ENCODE data around the gene NTRK2.

The NTRK2 gene

DNA sequence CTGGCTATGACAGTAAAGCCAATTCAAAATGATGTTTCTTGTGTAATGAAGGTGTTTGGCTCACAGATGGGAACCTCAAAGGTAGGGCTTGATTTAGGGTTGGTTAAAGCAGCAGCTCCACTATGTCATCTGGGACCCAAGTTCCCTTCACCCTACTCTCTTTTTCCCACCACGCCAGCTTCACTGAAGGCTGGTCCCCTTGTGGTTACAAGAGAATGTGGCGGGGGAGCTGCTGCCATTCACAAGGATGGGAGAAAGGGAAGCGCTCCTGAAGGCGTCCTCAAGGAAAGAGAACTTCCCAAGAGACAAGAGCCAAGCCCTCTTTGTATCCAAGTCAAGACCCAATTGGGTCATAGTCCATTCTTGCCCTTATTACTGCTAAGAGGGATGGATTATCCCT lies 72.7 kb downstream of the NTRK2 start:
- no peak for DNase-seq

DNA sequence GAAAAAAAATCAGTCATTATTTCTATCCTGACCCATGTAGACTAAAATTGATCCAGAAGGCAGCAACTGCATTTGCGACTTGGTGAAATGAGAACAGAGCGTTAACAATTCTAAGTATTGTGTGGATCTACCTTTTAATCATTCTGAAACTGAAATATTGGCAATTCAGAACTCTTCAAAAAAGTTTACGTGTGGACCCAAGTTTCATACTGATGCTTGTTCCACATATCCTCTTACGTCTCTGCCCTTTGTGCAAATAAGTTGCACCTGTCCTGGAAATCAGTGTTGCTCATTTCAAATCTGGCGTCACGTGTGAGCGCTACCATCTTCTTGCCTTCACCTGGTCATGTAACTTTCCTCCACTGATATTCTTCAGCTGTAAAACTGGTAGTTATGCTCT lies 74.7 kb downstream of the NTRK2 start:
- no peak for DNase-seq

DNA sequence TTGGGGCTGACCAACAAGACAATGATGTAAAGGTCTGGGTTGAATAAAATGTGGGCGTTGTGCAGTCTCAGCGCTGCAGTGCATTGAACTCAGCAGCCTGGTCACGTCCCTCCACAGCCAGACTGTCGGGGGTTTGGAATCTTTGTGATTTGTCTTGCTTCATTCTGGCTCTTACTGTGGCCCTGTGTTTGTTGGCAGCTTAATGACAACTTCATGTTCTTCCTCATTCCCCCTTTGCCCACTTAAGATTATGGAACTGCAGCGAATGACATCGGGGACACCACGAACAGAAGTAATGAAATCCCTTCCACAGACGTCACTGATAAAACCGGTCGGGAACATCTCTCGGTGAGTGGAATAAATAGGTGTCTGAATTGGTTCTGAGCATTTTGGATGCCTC lies 75.2 kb downstream of the NTRK2 start:
- no peak for DNase-seq

DNA sequence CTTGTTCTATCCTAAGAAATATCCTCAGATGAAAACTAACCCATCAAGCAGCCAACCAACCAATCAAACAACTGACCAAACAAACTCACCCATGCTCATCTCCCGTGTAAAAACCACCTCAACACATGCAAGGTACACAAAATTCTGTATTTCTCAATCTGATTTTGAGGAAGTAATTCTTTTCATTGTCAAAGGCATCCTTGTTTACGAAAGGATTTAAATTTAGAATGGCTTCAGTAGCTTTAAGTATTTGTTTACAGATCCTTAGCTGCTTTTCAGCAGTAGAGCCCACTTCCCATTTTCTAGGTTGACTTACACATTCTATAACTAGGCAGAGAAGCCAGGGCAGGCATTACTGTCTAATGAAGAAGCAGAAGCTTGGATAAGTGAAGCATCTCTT lies 78.6 kb downstream of the NTRK2 start:
- no peak for DNase-seq

DNA sequence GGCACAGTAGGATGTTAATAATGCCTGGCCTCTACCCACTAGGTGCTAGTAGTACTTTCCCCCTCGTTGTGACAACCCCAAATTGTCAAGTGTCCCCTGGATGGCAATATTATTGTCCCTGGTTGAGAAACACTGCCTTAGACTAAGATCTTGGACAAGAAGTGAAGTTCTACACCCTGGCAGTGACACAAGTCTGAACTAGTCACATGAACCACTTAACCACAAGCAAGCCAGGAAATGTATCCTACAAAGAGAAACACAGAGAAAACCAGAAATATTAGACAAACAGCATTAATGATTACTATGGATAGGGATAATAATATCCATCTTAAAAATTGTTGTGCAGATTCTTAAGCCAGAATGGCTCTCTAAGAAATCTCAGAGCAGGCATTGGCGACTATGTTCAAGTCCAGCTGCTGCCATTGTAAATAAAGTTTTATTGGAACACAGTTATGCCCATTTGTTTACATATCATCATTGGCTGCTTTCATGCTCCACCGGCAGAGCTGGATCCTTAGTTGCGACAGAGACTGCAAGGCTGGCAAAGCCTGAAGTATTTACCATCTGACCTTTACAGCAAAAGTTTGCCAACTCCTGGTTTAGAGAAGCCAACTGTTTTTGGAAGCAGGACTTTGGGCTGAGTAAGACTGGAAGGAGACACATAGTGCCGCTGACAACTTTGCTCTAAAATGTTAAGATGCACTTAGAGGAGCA lies 80.8 kb downstream of the NTRK2 start:
- no peak for DNase-seq

DNA sequence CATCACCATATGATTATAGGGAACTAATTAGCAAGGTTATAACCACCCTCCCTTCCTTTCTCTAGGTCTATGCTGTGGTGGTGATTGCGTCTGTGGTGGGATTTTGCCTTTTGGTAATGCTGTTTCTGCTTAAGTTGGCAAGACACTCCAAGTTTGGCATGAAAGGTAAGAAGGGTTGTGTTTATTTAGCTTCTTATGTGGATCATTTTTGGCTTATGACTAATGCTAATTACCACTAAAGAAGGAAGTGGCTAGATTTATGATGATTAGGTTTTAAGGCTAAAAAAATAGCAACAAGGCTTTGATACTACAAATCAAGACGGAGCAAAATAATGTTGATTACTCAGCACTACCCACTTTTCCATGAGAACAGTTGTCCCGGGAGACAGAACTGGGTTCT lies 82.4 kb downstream of the NTRK2 start:
- DNase-seq, result no peak

DNA sequence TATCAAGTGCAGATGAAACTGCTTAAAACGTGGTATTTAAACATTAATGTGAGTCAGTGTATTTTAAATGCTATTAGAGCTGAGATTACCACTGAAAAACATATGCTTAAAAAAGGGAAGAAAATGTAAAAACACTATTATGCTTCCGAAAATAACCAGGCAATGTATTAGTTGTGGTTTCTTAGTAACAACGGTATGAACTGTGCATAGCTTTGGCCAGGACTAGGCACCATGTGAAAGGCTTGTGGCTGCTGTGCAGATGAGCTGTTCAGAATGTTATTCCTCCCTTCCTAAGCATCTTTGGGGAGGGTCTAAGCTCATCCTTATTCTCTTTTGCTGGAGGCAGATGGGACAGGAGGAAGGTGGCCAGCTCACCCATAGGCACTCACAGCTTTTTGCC lies 84.9 kb downstream of the NTRK2 start:
- no peak for DNase-seq

DNA sequence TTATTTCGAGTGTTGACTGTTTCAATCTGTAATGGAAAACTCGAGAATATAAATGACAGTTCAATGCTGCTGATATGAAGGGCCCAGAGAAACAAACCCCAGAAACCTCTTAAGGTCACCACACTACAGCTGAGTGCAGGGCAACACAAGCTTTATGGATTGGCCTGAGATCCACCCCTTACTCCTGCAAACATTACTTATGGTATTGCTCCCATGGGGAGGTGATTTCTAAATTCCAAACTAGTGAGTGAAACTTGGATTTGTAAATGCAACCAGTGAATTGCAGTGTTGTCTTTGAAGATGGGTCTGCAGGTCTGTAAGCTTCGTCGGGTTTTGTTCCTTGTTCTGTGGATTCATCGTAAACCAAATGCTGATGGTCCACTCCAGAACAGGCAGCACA lies 85.4 kb downstream of the NTRK2 start:
- DNase-seq, result no peak

DNA sequence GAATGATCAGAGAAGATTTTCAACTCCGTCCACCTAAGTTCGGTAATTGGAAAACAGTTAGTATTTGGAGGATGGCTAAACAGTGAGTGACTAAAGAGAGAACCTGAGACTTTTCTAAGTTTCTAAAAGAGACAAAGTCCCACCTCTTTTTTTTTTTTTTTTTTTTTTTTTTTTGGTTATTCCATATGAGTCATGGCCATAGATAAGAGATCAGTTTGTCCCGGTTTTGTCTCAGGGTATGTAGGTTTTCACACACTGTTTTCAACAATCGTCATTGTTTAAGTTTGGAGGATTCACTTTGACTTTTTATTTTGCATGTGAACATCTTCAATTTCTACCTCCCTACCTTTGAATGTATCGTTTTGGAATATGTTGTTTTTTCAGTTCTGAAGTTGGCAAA lies 85.9 kb downstream of the NTRK2 start:
- no peak for DNase-seq

DNA sequence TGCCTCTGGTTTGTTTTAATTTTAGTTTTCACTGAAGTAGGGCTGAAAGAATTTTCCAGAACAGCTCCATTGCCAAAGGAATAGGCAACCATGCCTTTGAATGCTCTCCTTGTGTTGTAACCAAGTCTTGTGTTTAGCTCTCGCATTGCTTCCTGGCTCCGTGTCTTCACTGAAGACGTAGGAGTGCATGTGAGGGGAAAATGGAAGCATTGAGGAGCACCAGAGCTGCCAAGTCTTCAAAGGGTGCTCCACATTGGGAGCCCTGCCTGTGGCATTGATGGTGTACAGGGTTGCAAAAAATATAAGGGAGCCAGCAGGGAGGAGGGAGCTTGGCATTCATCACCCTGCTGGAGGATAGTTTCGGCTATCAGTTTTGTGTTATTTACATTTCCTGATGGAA lies 86.6 kb downstream of the NTRK2 start:
- no peak for DNase-seq

DNA sequence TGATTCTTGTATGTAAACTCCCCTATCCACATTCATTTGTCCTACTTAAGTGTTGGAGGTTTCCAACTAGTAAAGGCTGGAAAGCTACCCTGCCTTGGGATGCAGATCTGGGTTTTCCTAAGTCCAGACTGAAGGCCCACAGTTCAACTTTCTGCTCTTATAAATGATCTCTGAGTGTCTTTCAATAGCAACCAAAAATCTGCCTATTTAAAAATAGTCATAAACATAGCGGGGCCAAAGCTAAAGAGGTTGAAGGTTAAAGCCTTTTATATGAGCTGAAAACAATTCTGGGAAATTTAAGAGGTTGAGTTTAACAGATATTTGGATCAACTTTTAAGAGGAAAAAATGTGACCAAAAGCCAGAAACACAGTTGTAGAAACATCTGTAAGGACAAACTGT lies 87.2 kb downstream of the NTRK2 start:
- DNase-seq, result no peak

DNA sequence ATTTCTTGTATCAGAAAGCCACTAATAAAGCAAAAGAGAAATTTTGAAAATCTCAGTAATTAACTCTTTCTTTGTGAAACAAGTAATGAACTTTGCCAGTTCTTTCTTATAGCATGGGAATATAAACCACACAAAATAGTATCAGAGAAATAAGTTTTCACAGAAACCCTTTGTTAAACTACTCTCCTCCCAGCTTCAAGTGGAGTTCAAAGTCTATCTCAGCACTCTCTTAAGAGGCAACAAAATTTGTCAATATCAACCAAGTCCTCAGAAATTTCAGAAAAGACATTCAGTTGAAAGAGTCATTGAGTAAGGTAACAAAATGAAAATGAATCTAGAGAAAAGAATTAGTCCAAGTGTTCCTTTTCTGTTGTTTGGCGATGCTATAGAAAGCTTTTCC lies 89.3 kb downstream of the NTRK2 start:
- no peak for DNase-seq

DNA sequence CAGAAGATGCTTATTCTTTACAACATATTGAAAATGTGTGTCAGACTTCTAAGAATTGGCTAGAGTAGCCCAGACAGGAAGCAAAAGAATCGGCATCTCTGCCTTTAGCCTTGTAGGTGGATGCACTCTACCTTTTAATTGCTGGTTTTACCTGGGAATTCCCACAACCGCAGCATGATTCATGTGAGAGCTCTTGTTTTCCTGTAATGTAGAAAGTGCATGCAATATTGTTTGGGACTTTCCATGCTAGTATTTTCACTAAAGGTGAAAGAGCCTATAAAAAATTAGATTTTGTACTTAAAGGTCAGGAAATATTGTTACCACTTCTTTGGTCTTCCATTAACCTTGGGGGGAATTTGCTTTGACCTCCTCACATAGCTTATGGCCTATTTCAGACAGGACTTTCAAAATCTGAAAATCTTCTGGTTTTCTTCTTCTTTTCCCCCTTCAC lies 89.8 kb downstream of the NTRK2 start:
- DNase-seq, result no peak

DNA sequence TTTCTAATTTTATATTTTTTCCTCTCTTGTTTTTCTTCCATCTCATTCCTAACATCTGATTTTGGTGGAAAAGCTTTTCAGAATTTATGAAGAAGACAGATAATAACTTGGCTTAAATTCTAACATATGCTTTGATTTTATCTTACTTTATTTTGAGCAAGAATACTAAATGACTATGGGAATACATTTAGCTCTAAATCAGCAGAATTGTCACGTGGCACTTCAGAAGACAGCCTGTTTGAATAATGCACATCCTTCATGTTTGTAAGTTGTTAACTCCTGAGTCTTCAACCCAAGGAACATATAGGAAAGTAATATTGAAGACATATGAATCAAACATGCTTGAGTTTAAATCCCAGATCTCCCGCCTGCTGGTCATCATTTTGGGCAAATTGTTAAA lies 90.3 kb downstream of the NTRK2 start:
- DNase-seq, result no peak

DNA sequence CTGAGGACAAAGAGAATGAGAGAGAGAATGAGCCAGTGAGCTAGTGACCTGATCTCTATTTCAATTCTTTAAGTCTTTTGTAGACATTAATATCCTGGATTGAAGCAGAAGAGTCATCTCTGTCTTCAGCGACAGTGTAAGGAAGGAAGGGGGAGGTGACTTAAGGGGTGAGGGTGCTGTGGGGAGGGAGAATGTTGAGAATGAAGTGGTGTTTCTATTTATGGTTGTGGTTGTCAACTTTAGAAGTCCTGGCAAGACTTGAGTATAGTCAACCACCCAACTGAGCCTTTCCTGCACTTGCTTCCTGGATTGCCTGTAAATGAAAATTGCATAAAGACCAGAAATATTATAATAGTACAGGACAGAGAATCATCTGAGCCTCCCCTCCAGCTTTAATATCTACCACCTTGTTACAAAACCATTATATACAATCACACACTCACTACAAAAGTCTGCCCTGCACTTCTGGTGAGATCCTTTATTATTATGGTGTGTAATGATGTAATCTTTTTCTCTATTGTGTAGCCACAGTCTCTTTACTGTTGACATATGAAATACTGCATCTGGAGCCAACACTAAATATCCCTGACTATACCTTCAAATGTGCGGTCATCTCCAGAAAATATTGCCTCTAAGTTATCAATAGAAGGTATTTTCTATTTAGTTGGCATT lies 91.7 kb downstream of the NTRK2 start:
- DNase-seq, result no peak

DNA sequence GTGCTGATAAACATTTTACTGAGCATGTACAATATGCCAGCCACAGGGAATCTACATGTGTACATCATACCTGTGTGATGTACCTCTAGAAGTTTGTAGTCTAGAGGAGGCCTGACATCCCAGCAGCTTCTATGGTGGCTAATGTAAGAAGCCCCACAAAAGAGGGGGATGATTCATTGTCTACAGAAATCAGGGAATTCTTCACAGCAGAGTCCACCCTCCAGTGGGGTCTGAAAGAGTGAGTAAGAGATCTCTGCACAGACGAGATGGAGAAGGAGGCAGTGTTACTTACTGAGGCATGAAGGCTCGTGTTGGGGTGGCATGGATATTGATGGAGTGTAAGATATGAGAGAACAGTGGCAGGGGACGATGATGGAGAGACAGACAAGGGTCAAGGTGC lies 103.0 kb downstream of the NTRK2 start:
- no peak for DNase-seq

DNA sequence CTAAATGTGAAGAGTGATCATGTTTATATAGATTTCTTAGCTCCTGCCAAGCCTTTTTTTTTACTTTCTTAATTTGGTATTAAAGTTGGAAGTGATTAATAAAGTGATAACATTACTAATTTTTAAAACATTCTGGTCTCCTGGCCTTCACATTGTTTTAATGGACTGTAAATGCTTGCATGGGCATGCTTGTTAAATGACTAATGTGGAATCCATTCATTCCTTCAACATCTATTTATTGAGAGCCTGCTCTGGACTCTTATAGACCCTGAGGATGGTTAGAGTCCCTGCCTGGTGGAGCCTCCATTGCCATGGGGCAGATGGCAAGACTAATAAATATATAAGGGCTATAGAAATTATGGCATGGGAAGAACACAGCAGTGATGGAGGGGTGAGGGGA lies 103.5 kb downstream of the NTRK2 start:
- DNase-seq, result no peak

DNA sequence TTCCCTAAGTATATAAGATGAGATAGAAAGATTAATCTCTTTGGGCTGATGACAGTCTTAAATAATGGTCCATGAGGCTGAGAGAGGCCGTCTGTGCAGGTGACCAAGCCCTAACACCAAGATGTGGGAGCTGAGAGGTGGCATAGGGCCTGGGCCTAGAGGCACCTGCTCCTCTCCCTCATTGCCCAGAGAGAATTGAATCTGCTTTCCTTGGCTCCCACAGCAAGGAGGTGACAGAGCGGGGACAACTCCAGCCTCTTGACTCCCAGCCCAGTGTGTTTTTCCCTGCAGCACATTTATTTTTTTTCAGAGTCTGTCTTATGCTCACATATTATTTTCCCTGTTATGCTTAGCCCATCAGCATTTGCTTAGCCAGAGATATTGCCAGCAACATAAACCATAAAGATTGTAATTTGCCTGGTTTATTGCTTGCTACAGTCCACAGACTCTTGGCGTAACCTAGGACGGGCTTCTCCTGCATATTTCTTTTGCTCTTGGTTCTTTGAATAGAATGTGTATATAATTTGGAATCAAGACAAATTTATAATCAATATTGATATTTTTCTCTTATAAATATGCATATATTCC lies 105.6 kb downstream of the NTRK2 start:
- no peak for DNase-seq

DNA sequence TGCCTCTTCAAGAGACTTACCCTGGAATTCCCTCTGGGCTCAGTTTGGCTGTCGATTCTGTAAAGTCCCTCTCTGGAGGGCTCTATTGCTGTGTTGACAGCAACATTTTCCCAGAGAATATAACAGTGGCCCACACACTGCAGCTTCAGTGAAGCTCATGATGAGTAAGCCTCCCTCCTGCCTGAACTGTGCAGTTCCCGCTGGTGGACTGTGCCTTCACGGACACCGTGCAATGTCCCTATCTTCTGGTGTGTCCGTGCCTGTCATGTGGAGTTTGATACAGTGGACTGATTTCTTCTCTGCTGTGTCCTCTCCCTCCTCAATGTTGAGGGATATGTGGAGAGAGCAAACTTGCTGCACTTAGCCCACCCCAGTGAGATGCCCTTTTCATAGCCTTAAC lies 109.0 kb downstream of the NTRK2 start:
- DNase-seq, result no peak

DNA sequence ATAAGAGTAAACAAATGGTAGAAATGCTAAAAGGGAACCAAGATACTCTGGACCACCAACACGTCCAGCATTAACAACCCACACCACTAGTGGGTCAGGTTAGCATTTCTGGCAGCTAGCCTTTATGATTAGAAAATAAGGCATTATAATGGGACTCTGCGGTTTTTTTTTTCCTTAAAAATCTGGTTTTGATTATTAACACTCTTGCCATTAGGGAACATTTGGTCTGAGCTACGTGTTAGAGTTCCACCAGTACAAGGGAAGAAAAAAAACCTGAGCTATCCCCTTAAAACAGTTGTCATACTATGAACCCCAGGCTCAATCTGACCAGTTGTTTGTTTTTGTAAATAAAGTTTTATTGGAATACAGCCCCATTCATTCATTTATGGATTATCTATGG lies 110.4 kb downstream of the NTRK2 start:
- DNase-seq, result no peak

DNA sequence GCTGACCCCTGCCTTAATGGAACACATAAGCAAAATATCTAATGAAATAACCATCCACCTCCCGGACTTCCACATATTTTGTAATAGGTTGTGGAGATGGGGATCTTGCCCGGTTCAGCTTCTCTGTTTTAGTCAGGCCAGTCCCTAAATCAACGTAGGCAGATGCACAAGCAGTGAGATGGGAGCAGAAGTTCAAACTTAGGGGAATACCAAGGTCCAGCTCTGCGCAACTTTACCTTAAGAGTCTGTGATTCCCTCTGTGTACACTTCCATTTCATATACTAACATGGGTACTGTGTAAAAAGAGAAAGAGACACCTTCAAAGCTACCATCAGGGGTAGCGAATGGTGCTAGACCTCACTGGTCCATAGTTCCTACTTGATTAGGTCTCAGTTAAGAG lies 110.9 kb downstream of the NTRK2 start:
- DNase-seq, result no peak

DNA sequence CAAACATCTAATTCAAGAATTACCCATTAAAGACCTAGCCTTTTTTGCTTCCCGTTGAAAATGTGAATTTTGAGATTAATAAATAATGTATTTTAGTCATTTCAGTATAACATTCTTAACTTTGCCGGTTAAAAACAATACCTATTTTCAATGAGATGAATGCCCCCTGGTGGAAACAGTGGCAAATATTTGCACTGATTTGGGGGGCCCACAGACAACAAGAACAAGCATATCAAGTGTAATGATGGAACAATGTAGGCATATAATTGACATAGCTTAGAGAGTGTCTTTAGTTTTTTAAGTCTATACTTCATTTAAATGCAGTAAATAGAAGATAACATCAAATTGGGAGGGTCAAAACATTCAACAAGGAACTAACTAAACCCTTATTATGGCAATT lies 111.9 kb downstream of the NTRK2 start:
- peak; percentile 42 for DNase-seq

DNA sequence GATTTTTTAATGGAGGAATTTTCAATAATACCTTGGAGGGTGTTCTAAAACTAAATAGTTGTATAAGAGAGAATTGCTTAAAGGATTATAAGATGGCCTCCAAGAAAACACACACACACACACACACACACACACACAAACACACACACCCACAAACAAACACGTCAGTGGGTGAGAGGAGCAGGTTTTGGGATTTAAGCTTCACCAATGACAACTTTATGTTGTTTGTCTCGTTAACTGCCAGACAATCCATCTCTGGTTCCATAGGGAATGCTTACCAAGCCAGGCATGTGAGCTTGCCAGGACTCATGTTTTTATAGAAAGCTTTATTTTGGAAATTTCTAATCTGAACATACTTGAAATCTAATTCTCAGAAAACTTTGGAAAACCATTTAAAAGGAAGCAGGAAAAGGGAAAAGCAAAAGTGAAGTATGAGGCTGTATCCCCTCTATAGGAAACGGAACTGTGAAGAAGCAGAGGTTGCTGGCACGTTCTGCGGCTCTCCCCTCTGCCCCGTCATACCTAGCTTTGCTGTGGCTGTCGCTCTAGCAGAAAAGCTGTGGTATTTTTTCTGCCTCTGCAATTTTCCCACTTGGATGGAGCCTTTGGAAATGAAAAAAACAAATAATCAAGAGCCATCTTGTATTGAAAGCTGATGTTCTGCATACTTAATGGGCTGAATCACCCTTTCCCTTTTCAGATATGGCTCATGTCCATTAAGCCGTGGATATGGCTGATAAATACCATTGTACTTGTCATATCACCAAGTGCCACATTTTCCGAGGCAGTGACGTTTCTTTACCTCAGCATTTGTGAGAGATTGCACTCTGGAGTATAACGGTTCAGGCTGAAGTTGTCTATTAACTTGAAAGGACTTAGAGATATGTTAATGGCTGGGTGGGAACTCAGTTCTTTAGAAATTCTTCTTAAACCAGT lies 112.7 kb downstream of the NTRK2 start:
- DNase-seq, result peak; percentile 1
